ENCODE results near the gene RASGEF1B.

DNA sequence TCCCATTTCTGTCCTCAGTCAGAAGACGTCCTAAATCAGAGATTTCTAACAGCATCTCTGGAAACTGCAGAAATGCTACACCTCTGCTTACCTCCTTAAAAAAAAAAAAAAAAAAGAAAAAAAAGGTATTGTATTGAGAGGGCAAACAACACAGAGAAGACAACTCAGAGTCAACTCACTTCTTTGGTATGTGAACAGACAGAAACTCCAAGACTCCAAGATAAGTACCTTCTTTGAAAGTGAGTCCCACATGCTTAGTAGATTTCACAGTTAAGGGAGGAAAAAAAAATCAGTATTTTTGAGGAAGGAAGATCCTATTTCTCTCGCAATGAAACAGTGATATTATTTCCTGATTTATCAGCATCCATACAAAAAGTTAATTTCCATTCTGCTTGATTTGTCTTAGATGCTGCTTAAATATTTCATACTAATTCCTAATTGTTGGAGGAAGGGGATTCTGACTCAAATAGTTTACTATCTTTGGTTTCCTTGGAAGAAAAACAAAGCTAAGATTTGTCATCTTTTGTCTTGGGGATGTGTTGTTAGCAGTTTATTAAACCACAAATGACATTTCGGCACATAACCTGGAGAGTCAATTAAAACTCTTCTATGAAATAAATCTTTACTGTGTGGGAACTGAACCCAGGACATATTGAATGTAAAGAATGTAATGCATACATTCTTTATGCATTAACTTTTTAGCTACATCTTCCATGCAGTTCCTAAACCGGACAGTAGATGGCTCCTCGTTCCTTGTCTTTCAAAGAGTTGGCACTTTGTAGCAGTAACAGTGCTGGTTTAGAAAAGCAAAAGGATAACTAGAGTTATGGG lies 4.7 kb downstream of the RASGEF1B start:
- TF ChIP-seq HMGXB4 (CRISPR knock-in tag; IDR thresholded peaks at IDR 0.05; ENCODE audit: borderline replicate concordance) (no peak), RFX5 (IDR thresholded peaks at IDR 0.05) (no peak), POLR2A (IDR thresholded peaks at IDR 0.05; ENCODE audit: low read length) (no peak), ATOH8 (CRISPR knock-in tag; IDR thresholded peaks at IDR 0.05; ENCODE audit: low read depth) (no peak), ZNF302 (CRISPR knock-in tag; IDR thresholded peaks at IDR 0.05) (no peak), RCOR1 (IDR thresholded peaks at IDR 0.05; ENCODE audit: low read depth, low read length) (no peak)

Data from A549 (cell line).